ENCODE measurements around the gene S100A2.

The S100A2 gene

GRCh38 chr1:153545067-153546055 lies 20.3 kb downstream of the S100A2 start, which contains the start of gene S100A4:
Gene S100A4, minus strand, starts transcription at chr1:153545806. Its CDS starts 1,012 bp downstream, at chr1:153544794.
- DNase-seq (ENCODE audit: low read depth): peak; percentile 96

GRCh38 chr1:153544453-153545066 lies 21.1 kb downstream of the S100A2 start:
- DNase-seq (ENCODE audit: low read depth): no peak

- DNase-seq (ENCODE audit: low read depth): no peak
These were observed 21.9 kb downstream of the S100A2 start for GRCh38 chr1:153543736-153544135.

GRCh38 chr1:153542956-153543711 lies 22.5 kb downstream of the S100A2 start:
- DNase-seq (ENCODE audit: low read depth): no peak

GRCh38 chr1:153541641-153542590 lies 23.7 kb downstream of the S100A2 start:
- no peak for DNase-seq (ENCODE audit: low read depth)

- peak; percentile 69 for DNase-seq (ENCODE audit: low read depth)
These were observed 25.0 kb downstream of the S100A2 start, which contains the start of gene S100A5 for GRCh38 chr1:153540394-153541361. Gene S100A5, minus strand, starts transcription at chr1:153540934. Its CDS starts 743 bp downstream, at chr1:153540191.

GRCh38 chr1:153539395-153540093 lies 26.1 kb downstream of the S100A2 start:
- DNase-seq (ENCODE audit: low read depth): no peak

GRCh38 chr1:153538315-153538821 lies 27.3 kb downstream of the S100A2 start:
- peak; percentile 68 for DNase-seq (ENCODE audit: low read depth)

- no peak for DNase-seq (ENCODE audit: low read depth)
These were observed 28.3 kb downstream of the S100A2 start for GRCh38 chr1:153537376-153537730.

- no peak for DNase-seq (ENCODE audit: low read depth)
These were observed 28.8 kb downstream of the S100A2 start for GRCh38 chr1:153536671-153537375.

GRCh38 chr1:153536012-153536670 lies 29.5 kb downstream of the S100A2 start:
- DNase-seq (ENCODE audit: low read depth): peak; percentile 96

- DNase-seq (ENCODE audit: low read depth): peak; percentile 64
These were observed 30.2 kb downstream of the S100A2 start, which contains the start of gene S100A6 for GRCh38 chr1:153535242-153536011. Gene S100A6, minus strand, starts transcription at chr1:153535991. Its CDS starts 652 bp downstream, at chr1:153535339.

GRCh38 chr1:153534925-153535241 lies 30.8 kb downstream of the S100A2 start:
- DNase-seq (ENCODE audit: low read depth): no peak

- DNase-seq (ENCODE audit: low read depth): peak; percentile 70
These were observed 31.3 kb downstream of the S100A2 start for GRCh38 chr1:153534226-153534924.

- DNase-seq (ENCODE audit: low read depth): peak; percentile 95
These were observed 31.9 kb downstream of the S100A2 start for GRCh38 chr1:153533689-153534201.

Data from EH (cell line).